Caco-2 (cell line): Measurements from ENCODE around the gene CAPRIN1. TPM values are rescaled to one million over a fixed set of nuclear protein-coding genes. Genes with fewer than 3 reads are reported as not detected.
A peak's percentile ranks its signal among the peaks of the same experiment; 100 is the strongest.

Experiments
- BruUV-seq: library from RNA; stranded (reverse); fragments of 400-500 nt; replicated peaks from 2 replicates; lab custom pipeline; 2021; lab: Mats Ljungman, UMichigan
- CTCF ChIA-PET: fragments of 300-600 bp; sonication (Branson Sonifier 250); formaldehyde crosslinking; loops from one replicate; lab custom pipeline; 2022; ENCODE audit warnings: antibody characterized with exemption; lab: Charles Lee
- POLR2A ChIA-PET: fragments of 300-600 bp; sonication (Branson Sonifier 250); formaldehyde crosslinking; loops from one replicate; lab custom pipeline; 2022; ENCODE audit warnings: antibody characterized with exemption; lab: Charles Lee
- DNase-seq, 2 experiments: peaks; one replicate each; pipeline versions ENCODE4 v3.0.0 to v3.0.0-alpha.2; 2020 to 2022
- H3K27me3 ChIP-seq: replicated peaks from 2 replicates; pipeline ENCODE4 v1.6.0; 2011; ENCODE audit warnings: low read length; ENCODE audit not compliant: control insufficient read depth, insufficient read depth
- H3K36me3 ChIP-seq: 2 replicates; pipeline ENCODE4 v1.5.1; 2011; ENCODE audit warnings: low read length; ENCODE audit not compliant: control insufficient read depth, insufficient read depth
- H3K4me1 ChIP-seq: fragments of 250-450 bp; sonication (Bioruptor Pico); 2 replicates; pipeline ENCODE4 v1.5.1; 2020; ENCODE audit warnings: mild to moderate bottlenecking
- H3K4me3 ChIP-seq: 2 replicates; pipeline ENCODE4 v1.5.1; 2011; ENCODE audit warnings: low read depth, mild to moderate bottlenecking, control low read depth, low read length
- H3K9me3 ChIP-seq: fragments of 250-450 bp; sonication (Bioruptor Pico); 2 replicates; pipeline ENCODE4 v1.5.1; 2020; ENCODE audit warnings: mild to moderate bottlenecking, moderate library complexity
- H3K27ac Mint-ChIP-seq: one replicate; pipeline ENCODE4 v1.8.0; 2022; ENCODE audit warnings: mixed read lengths; ENCODE audit not compliant: unreplicated experiment
- H3K27me3 Mint-ChIP-seq: one replicate; pipeline ENCODE4 v1.8.0; 2022; ENCODE audit warnings: mixed read lengths; ENCODE audit not compliant: insufficient read depth, unreplicated experiment
- H3K36me3 Mint-ChIP-seq: one replicate; pipeline ENCODE4 v1.8.0; 2022; ENCODE audit warnings: mild to moderate bottlenecking, mixed read lengths; ENCODE audit not compliant: insufficient read depth, unreplicated experiment
- H3K4me1 Mint-ChIP-seq: one replicate; pipeline ENCODE4 v1.8.0; 2022; ENCODE audit warnings: low read depth, mixed read lengths; ENCODE audit not compliant: unreplicated experiment
- H3K4me3 Mint-ChIP-seq: one replicate; pipeline ENCODE4 v1.8.0; 2022; ENCODE audit warnings: mild to moderate bottlenecking, moderate library complexity, mixed read lengths; ENCODE audit not compliant: unreplicated experiment
- H3K9me3 Mint-ChIP-seq: one replicate; pipeline ENCODE4 v1.8.0; 2022; ENCODE audit warnings: mixed read lengths; ENCODE audit not compliant: unreplicated experiment
- intact Hi-C: fragments of 100-400 bp; cut with micrococcal nuclease; formaldehyde crosslinking; loops from one replicate; pipeline ENCODE4 v1.10.0; 2022; ENCODE audit not compliant: unreplicated experiment
- total RNA-seq: library from RNA; stranded (reverse); gene quantifications from 2 replicates; pipeline ENCODE4 v1.2.3, GENCODE V29; 2022
- TF ChIP-seq, protein P1 (sequence below), 2 experiments: fragments of 200-600 bp in 1 of 2; IDR thresholded peaks; 1 replicate in 1 of 2; 2 replicates in 1 of 2; pipeline versions ENCODE4 v1.5.1 to v1.8.0; 2011 to 2022; ENCODE audit warnings: antibody characterized with exemption in 1 of 2, control low read depth in 1 of 2, inconsistent platforms in 1 of 2, low read depth in 1 of 2, low read length in 1 of 2, mild to moderate bottlenecking in 1 of 2, moderate library complexity in 1 of 2; ENCODE audit not compliant: insufficient read depth in 1 of 2, severe bottlenecking in 1 of 2, unreplicated experiment in 1 of 2

The CAPRIN1 gene
- total RNA-seq, 1 experiment from 2014 or later = 224 TPM

GRCh38 chr11:34072041-34072440 is 20.5 kb downstream of the CAPRIN1 start:
- H3K27ac Mint-ChIP-seq = no peak overlapping the region
- Histone ChIP-seq H3K9me3 (no peaks in the 10 kb centered on the region), H3K36me3 (peaks cover 1% of the 10 kb centered on the region; the same call in 1 of the 2 replicates), H3K27me3 (no peaks in the 10 kb centered on the region), H3K4me1 (no peaks in the 10 kb centered on the region), H3K4me3 (no peak overlapping the region)
- BruUV-seq = TSS peak; percentile 11
- H3K9me3 Mint-ChIP-seq = no peaks in the 10 kb centered on the region
- ChIA-PET POLR2A (interaction anchor here (0.6 kb wide), 1 partner anchor 78 kb away, joined by 16 read pairs; no protein-coding TSS in a partner anchor), CTCF (no interaction called here)
- H3K4me1 Mint-ChIP-seq = no peaks in the 10 kb centered on the region
- H3K36me3 Mint-ChIP-seq = peaks cover 84% of the 10 kb centered on the region
- intact Hi-C loops = loop anchor here (5.0 kb wide), 1 partner anchor 75 kb away; no protein-coding TSS in a partner anchor
- TF ChIP-seq, protein P1, sequence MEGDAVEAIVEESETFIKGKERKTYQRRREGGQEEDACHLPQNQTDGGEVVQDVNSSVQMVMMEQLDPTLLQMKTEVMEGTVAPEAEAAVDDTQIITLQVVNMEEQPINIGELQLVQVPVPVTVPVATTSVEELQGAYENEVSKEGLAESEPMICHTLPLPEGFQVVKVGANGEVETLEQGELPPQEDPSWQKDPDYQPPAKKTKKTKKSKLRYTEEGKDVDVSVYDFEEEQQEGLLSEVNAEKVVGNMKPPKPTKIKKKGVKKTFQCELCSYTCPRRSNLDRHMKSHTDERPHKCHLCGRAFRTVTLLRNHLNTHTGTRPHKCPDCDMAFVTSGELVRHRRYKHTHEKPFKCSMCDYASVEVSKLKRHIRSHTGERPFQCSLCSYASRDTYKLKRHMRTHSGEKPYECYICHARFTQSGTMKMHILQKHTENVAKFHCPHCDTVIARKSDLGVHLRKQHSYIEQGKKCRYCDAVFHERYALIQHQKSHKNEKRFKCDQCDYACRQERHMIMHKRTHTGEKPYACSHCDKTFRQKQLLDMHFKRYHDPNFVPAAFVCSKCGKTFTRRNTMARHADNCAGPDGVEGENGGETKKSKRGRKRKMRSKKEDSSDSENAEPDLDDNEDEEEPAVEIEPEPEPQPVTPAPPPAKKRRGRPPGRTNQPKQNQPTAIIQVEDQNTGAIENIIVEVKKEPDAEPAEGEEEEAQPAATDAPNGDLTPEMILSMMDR (IDR thresholded peaks at IDR 0.05; ENCODE audit: insufficient read depth in 1 of 2, low read depth in 1 of 2, low read length in 1 of 2, severe bottlenecking in 1 of 2, unreplicated experiment in 1 of 2) = no peak
- DNase-seq = no peak
- H3K27me3 Mint-ChIP-seq = no peaks in the 10 kb centered on the region
- no peak overlapping the region for H3K4me3 Mint-ChIP-seq

DNA sequence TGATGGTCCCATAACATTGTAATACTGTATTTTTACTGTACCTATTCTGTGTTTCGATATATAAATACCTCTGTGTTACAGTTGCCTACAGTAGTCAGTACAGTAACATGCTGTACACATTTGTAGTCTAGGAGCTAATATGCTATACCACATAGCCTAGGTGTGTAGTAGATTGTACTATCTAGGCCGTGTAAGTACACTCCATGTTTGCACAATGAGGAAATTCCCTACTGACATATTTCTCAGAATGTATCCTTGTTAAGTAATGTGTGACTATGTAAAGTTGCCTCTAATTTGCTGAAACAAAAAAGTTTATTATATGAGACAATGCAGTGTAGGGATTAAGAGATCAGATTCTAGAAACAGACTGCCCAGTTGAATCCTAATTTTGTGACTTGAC is 21.3 kb downstream of the CAPRIN1 start:
- DNase-seq = no peak
- H3K36me3 Mint-ChIP-seq = peaks cover 85% of the 10 kb centered on the region
- TF ChIP-seq, protein P1 (IDR thresholded peaks at IDR 0.05; ENCODE audit: insufficient read depth in 1 of 2, low read depth in 1 of 2, low read length in 1 of 2, severe bottlenecking in 1 of 2, unreplicated experiment in 1 of 2) = no peak
- intact Hi-C loops = loop anchor here (5.0 kb wide), 1 partner anchor 76 kb away; no protein-coding TSS in a partner anchor
- H3K27ac Mint-ChIP-seq = no peak overlapping the region
- no peak overlapping the region for H3K4me3 ChIP-seq
- H3K4me3 Mint-ChIP-seq = no peak overlapping the region
- H3K4me1 ChIP-seq = no peaks in the 10 kb centered on the region
- ChIA-PET CTCF (no interaction called here), POLR2A (no interaction called here)
- no peaks in the 10 kb centered on the region for H3K27me3 Mint-ChIP-seq
- H3K9me3 Mint-ChIP-seq = no peaks in the 10 kb centered on the region
- peaks cover 1% of the 10 kb centered on the region; the same call in 1 of the 2 replicates for H3K36me3 ChIP-seq
- H3K9me3 ChIP-seq = no peaks in the 10 kb centered on the region
- no peaks in the 10 kb centered on the region for H3K27me3 ChIP-seq
- BruUV-seq = no TSS peak
- H3K4me1 Mint-ChIP-seq = no peaks in the 10 kb centered on the region

DNA sequence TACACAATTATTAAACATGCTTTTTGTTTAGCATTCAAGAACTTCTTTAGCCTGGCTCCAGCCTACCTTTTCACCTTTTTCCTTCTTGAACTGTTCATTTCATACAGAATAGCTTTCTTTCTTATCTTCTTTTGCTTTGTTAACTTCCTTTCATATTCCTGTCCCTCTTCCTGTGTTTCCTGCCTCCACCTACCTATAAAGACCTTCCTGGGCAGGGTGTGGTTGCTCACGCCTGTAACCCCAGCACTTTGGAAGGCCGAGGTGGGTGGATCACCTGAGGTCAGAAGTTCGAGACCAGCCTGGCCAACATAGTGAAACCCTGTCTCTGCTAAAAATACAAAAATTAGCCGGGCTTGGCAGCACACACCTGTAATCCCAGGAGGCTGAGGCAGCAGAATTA is 22.9 kb downstream of the CAPRIN1 start:
- Mint-ChIP-seq H3K27ac (no peak overlapping the region), H3K36me3 (peaks cover 88% of the 10 kb centered on the region)
- CTCF ChIA-PET = interaction anchor here (0.5 kb wide), 1 partner anchor 32 kb away, joined by 3 read pairs; no protein-coding TSS in a partner anchor

More for the DNA sequence above, 22.9 kb downstream of the CAPRIN1 start:
- Histone ChIP-seq H3K27me3 (no peaks in the 10 kb centered on the region), H3K4me3 (no peak overlapping the region), H3K36me3 (peaks cover 3% of the 10 kb centered on the region), H3K4me1 (no peaks in the 10 kb centered on the region), H3K9me3 (no peaks in the 10 kb centered on the region)
- no TSS peak for BruUV-seq
- POLR2A ChIA-PET = no interaction called here
- H3K4me3 Mint-ChIP-seq = no peak overlapping the region
- intact Hi-C loops = loop anchor here (5.0 kb wide), 1 partner anchor 77 kb away; no protein-coding TSS in a partner anchor
- TF ChIP-seq, protein P1 (IDR thresholded peaks at IDR 0.05; ENCODE audit: insufficient read depth in 1 of 2, low read depth in 1 of 2, low read length in 1 of 2, severe bottlenecking in 1 of 2, unreplicated experiment in 1 of 2) = no peak
- no peaks in the 10 kb centered on the region for H3K9me3 Mint-ChIP-seq
- no peaks in the 10 kb centered on the region for H3K27me3 Mint-ChIP-seq
- no peak for DNase-seq
- H3K4me1 Mint-ChIP-seq = peaks cover 7% of the 10 kb centered on the region
